Ectodermal cell (in vitro differentiated cells): Measurements from ENCODE around the gene ARMC7.
"Not testable (repeated sequence)": the region's sequence is repeated elsewhere in the genome, so short reads cannot be mapped to it uniquely, and the experiment has no call there.

Source experiments
- H3K27ac ChIP-seq: 2 replicates; pipeline ENCODE4 v1.7.0; 2013; ENCODE audit warnings: mild to moderate bottlenecking, low read depth, low read length; ENCODE audit not compliant: insufficient read depth, poor library complexity, severe bottlenecking
- H3K27me3 ChIP-seq: 2 replicates; pipeline ENCODE4 v1.7.0; 2013; ENCODE audit warnings: mild to moderate bottlenecking, low read length; ENCODE audit not compliant: insufficient read depth, control insufficient read depth, poor library complexity, severe bottlenecking
- H3K36me3 ChIP-seq: one replicate; pipeline ENCODE4 v1.7.0; 2013; ENCODE audit warnings: low read length; ENCODE audit not compliant: control insufficient read depth, insufficient read depth
- H3K4me1 ChIP-seq: one replicate; pipeline ENCODE4 v1.7.0; 2013; ENCODE audit warnings: low read length; ENCODE audit not compliant: control insufficient read depth, insufficient read depth
- H3K4me3 ChIP-seq: 2 replicates; pipeline ENCODE4 v1.7.0; 2013; ENCODE audit warnings: low read depth, low read length, control low read depth; ENCODE audit not compliant: insufficient read depth
- H3K9me3 ChIP-seq: 2 replicates; pipeline ENCODE4 v1.7.0; 2013; ENCODE audit warnings: mild to moderate bottlenecking, low read length, moderate library complexity; ENCODE audit not compliant: control insufficient read depth
- WGBS, 2 experiments: methylation state at CpG; one replicate each; pipeline ENCODE4 v1.1.7; 2013; ENCODE audit warnings: missing lambda C conversion rate in 2 of 2; 5-methylcytosine and 5-hydroxymethylcytosine counted together

ARMC7 gene

GRCh38 chr17:75067856-75068255, 41.9 kb upstream of the ARMC7 start:
- WGBS, 2 experiments: 86 to 89% methylated on average over 4 of the region's 4 CpGs
- H3K27ac ChIP-seq: no peak overlapping the region
- H3K9me3 ChIP-seq: no peaks in the 10 kb centered on the region
- H3K27me3 ChIP-seq: no peaks in the 10 kb centered on the region
- H3K36me3 ChIP-seq: peaks cover 20% of the 10 kb centered on the region
- no peaks in the 10 kb centered on the region for H3K4me1 ChIP-seq
- H3K4me3 ChIP-seq: no peak overlapping the region

DNA sequence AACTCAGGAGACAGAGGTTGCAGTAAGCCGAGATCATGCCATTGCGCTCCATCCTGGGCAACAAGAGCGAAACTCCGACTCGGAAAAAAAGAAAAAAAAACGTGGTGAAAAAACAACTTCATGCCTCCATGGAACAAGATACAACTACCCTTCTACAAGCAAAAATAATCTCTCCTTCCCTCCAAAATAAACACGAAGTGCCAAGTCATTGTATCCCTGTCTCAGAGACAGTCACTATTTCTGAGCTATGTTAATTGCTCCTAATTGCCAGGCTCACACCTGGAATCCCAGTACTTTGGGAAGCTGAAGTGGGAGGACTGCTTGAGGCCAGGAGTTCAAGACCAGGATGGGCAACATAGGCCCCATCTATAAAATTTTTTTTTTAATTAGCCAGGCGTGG, 41.0 kb upstream of the ARMC7 start:
- no peaks in the 10 kb centered on the region for H3K27me3 ChIP-seq
- no peak overlapping the region for H3K4me3 ChIP-seq
- H3K9me3 ChIP-seq: no peaks in the 10 kb centered on the region
- H3K27ac ChIP-seq: no peak overlapping the region
- peaks cover 11% of the 10 kb centered on the region for H3K36me3 ChIP-seq
- no peaks in the 10 kb centered on the region for H3K4me1 ChIP-seq
- 86 to 87% methylated on average over 8 of the region's 8 CpGs for WGBS, 2 experiments

- no peak overlapping the region for H3K27ac ChIP-seq
- no peak overlapping the region for H3K4me3 ChIP-seq
- H3K27me3 ChIP-seq: no peaks in the 10 kb centered on the region
- WGBS, 2 experiments: 89 to 95% methylated on average over 2 of the region's 2 CpGs
- H3K36me3 ChIP-seq: peaks cover 2% of the 10 kb centered on the region
- H3K9me3 ChIP-seq: no peaks in the 10 kb centered on the region
- no peaks in the 10 kb centered on the region for H3K4me1 ChIP-seq
Observed at GRCh38 chr17:75069783-75070182, 40.0 kb upstream of the ARMC7 start.

DNA sequence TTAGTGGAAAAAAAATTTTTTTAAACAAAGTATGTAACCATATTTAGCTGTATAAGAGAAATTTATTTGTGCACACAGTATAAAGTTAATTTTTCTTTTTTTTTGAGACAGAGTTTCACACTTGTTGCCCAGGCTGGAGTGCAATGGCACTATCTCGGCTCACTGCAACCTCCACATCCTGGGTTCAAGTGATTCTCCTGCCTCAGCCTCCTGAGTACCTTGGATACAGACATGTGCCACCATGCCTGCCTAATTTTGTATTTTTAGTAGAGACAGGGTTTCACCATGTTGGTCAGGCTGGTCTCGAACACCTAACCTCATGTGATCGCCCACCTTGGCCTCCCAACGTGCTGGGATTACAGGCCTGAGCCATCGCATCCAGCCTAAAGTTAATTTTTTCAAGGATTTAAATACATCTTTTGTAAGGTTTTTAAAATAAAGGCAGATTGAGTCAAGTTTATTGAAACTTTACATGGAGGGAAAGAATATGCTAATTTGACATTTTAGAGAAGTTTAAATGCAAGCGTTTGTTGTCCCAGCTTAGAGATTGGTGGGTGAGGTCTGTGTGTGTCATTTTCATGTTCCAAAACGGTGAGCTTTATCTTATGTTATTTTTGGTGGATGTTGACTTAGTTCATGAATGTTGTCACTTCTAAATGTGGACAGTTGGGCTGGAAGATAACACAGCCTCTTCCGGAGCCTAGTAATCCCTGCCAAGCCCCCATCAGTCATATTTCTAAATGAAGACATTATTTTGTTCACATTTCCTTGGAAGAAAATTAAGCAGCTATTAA, 38.1 kb upstream of the ARMC7 start:
- H3K9me3 ChIP-seq, H3K27ac ChIP-seq, H3K4me3 ChIP-seq, H3K36me3 ChIP-seq, H3K4me1 ChIP-seq, H3K27me3 ChIP-seq: not testable (repeated sequence)
- 91 to 96% methylated on average over 7 to 8 of the region's 8 CpGs for WGBS, 2 experiments

DNA sequence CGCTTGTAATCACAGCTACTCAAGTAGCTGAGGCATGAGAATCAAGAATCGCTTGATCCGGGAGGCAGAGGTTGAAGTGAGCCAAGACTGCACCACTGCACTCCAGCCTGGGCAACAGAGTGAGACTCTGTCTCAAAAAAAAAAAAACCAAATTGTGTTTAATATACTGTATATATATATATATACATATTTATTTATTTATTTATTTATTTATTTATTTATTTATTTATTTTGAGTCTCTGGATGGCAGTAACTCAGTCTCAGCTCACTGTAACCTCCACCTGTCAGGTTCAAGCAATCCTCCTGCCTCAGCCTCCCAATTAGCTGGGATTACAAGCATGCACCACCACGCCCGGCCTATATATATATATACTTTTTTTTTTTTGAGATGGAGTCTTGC, 36.9 kb upstream of the ARMC7 start:
- not testable (repeated sequence) for H3K36me3 ChIP-seq, H3K4me3 ChIP-seq, H3K4me1 ChIP-seq, H3K27ac ChIP-seq, H3K27me3 ChIP-seq, H3K9me3 ChIP-seq
- 90 to 94% methylated on average over 3 of the region's 5 CpGs for WGBS, 2 experiments

- H3K36me3 ChIP-seq: no peaks in the 10 kb centered on the region
Observed at GRCh38 chr17:75073618-75074047, 36.1 kb upstream of the ARMC7 start.

GRCh38 chr17:75074532-75074931, 35.2 kb upstream of the ARMC7 start:
- Histone ChIP-seq H3K36me3 (no peaks in the 10 kb centered on the region), H3K27me3 (no peaks in the 10 kb centered on the region), H3K27ac (no peak overlapping the region), H3K4me3 (no peak overlapping the region), H3K9me3 (no peaks in the 10 kb centered on the region), H3K4me1 (peaks cover 4% of the 10 kb centered on the region)
- WGBS, 2 experiments: 90 to 93% methylated on average over 14 of the region's 14 CpGs

More at GRCh38 chr17:75073618-75074047, 36.1 kb upstream of the ARMC7 start:
- WGBS, 2 experiments: 86 to 88% methylated on average over 5 of the region's 5 CpGs
- Histone ChIP-seq H3K4me3 (no peak overlapping the region), H3K27ac (no peak overlapping the region), H3K27me3 (no peaks in the 10 kb centered on the region), H3K4me1 (peaks cover 4% of the 10 kb centered on the region), H3K9me3 (no peaks in the 10 kb centered on the region)

DNA sequence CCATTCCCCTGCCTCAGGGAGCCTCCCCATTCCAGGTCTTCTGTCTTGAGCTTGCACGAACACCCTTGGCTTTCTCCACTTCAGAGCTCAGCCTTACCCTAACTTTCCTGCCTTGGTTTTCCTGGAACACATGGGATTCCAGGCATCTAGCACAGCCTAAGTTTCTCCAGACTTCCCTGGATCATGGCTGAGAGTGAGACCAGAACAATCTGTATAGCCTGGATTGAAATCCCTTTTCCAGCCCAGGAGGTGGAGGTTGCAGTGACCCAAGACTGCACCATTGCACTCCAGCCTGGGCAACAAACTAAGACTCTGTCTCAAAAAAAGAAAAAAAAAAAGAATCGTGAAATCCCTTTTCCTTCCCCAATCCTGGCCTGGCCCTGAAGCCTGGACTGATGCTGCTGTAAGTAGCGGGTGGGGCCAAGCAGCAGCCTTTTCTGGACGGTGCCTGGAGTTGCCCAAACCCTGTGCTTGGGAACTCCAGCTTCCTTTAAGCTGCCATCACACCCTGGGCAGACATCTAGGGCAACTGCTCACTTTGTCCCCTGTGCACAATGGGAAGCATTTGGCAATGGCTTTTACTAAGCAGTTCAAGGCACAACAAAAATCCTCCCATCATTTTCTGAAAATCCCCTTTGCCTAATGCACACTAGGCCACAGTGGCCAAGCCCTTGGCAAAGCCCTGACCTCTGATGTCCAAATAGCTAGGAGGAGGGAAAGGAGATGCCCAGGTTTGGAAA, 34.0 kb upstream of the ARMC7 start:
- H3K27ac ChIP-seq: no peak overlapping the region
- H3K4me3 ChIP-seq: no peak overlapping the region
- WGBS, 2 experiments: 78 to 81% methylated on average over 4 of the region's 4 CpGs
- no peaks in the 10 kb centered on the region for H3K9me3 ChIP-seq
- no peaks in the 10 kb centered on the region for H3K27me3 ChIP-seq
- peaks cover 4% of the 10 kb centered on the region for H3K4me1 ChIP-seq
- H3K36me3 ChIP-seq: no peaks in the 10 kb centered on the region

DNA sequence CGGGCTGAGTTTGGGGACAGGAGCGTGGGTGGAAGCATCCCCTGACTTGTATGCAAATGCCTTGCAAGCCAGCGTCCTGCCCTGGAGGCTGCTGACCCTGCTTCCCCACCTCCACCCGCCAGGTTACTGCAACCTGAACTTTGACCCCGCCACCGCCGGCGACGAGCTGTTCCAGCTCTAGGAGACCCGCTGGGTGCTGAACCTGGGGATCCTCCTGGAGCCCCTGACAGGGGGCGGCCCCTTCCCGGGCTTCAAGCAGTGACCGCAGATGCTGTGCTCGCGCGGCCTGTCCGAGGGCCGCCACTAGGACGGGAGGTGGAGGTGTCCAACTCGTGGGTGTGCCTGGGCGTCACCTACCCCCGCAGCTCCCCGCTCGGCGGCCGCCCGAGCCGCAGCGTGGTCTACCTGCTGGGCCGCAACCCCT, 32.7 kb upstream of the ARMC7 start:
- Histone ChIP-seq H3K9me3 (no peaks in the 10 kb centered on the region), H3K27me3 (no peaks in the 10 kb centered on the region), H3K4me3 (no peak overlapping the region), H3K4me1 (peaks cover 4% of the 10 kb centered on the region), H3K27ac (no peak overlapping the region), H3K36me3 (no peaks in the 10 kb centered on the region)
- 90 to 91% methylated on average over 30 of the region's 30 CpGs for WGBS, 2 experiments

GRCh38 chr17:75077496-75078283, 32.1 kb upstream of the ARMC7 start:
- peaks cover 4% of the 10 kb centered on the region for H3K4me1 ChIP-seq
- 92 to 93% methylated on average over 53 of the region's 53 CpGs for WGBS, 2 experiments
- H3K27me3 ChIP-seq: no peaks in the 10 kb centered on the region
- no peaks in the 10 kb centered on the region for H3K36me3 ChIP-seq
- no peak overlapping the region for H3K27ac ChIP-seq
- no peak overlapping the region for H3K4me3 ChIP-seq
- no peaks in the 10 kb centered on the region for H3K9me3 ChIP-seq
